NK-92 (cell line): ENCODE results near the gene MLH3.

Experiments
- DNase-seq: peaks from one replicate; lab custom pipeline; 2025; ENCODE audit not compliant: unreplicated experiment; lab: John Stamatoyannopoulos, UW

Gene MLH3

DNA sequence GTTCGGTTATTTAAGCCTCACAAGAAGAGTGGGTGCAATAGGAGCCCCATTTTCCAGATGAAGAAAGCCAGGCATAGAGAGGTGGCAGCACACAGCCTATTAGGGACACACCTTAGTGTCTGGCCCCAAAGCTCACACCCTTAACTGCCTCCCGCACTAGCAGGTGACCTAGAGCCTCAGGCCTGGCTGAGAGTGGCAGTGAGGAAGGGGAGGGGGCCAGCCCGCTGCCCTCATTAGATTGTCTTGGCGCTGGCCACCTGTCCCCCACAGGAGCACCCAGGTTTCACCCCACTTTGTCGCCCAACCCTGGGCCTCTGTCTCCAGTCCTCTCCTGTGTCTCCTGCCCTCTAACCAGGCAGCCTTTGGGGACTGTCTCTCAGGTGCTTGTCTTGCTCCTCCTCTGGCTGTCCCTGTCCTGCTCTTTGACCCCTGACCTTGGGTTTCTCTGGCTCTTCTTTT, 77.3 kb downstream of the MLH3 start:
- DNase-seq, result no peak

DNA sequence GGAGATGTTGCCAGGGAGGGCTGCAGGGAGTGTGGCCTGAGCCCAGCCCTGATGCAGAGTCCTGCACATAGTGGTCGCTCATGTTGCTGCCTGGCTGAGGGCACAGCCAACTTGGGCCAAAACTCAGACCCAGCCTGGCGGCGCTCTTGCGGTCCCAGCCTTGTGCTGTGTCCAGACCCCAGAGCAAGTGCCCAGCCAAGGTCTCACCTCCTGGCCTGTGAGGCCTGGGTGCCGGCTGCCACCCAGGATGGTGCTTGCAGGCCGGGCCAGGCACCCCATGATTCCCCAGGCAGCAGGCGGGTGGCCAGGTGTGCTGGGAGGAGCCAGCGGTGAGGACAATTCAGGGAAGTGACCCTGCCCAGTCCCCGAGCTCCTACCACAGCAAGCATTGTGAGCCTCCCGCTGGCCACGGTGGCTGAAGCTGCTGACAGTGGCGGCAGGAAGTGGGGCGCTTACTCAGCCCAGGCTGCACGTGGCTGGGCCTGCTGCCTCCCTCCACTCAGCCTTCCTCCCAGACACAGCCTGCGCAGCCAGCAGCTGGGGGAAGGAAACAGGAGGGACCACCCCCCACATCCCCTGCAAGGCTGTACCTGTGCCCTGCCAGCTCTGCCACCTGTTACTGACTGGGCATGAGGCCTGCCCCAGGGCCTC, 78.1 kb downstream of the MLH3 start:
- no peak for DNase-seq

- no peak for DNase-seq
These were observed 82.5 kb downstream of the MLH3 start for GRCh38 chr14:74968811-74969210.

- no peak for DNase-seq
These were observed 85.6 kb downstream of the MLH3 start for GRCh38 chr14:74965486-74966153.

- no peak for DNase-seq
These were observed 86.3 kb downstream of the MLH3 start for GRCh38 chr14:74964787-74965485.
